ENCODE measurements around the gene GZMM. TPM values are rescaled to one million over a fixed set of nuclear protein-coding genes. Genes with fewer than 3 reads are reported as not detected.
A peak's percentile ranks its signal among the peaks of the same experiment; 100 is the strongest.

The GZMM gene
- polyA plus RNA-seq, 3 donors = 0.32 to 1.4 (median 0.48) TPM

DNA sequence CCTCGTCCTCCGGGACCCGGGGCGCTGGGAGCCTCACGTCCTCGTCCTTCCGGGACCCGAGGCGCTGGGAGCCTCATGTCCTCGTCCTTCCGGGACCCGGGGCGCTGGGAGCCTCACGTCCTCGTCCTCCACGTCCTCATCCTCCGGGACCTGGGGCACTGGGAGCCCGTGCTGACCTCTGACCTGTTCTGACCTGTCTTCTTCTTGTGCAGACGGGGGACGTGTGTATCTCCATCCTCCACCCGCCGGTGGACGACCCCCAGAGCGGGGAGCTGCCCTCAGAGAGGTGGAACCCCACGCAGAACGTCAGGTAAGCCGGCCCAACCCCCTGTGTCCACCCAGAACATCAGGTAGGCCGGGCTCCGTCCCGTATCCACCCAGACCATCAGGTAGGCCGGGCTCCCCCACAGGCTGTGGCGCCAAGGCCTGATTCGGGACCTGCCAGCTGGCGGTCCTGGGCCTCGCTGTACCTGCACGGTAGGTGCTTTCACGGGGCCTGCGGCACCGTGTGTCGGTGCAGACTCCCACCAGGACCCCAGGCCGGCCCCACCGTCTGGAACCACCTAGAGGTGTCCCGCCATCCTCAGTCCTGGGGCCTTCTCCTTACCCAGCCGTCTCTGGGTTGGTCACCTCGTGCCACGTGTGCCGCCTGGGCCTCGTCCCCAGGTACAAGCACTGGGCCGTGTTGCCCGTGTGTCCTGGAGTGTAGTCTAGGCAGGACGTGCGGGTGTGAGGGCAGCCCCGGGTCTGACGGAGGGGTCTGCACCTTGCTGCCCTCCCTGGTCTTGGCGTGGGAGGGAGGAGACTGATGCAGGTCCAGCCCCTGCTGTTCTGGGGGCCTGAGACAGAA is 7.6 kb upstream of the GZMM start:
- Mint-ChIP-seq H3K4me1 (peaks cover 15% of the 10 kb centered on the region), H3K27me3 (ENCODE audit: low read depth in 3 of 3) (no peaks in the 10 kb centered on the region), H3K4me3 (peak overlapping the region in 1 of 2 donors; percentile 37), H3K36me3 (peaks cover 24 to 44% of the 10 kb centered on the region in 2 donors), H3K27ac (peak overlapping the region in 1 of 7 donors; percentile 61), H3K9me3 (no peaks in the 10 kb centered on the region)
- Histone ChIP-seq H3K4me3 (replicated peaks in 1 of 3; ENCODE audit: low read depth in 2 of 3, low read length in 3 of 3) (no peak overlapping the region), H4K20me1 (ENCODE audit: insufficient read depth, low read length) (peaks cover 73% of the 10 kb centered on the region), H3K9ac (ENCODE audit: insufficient read depth, low read length, poor library complexity, severe bottlenecking) (no peak overlapping the region), H3K79me2 (ENCODE audit: insufficient read depth, low read length) (peaks cover 41% of the 10 kb centered on the region), H3K27ac (ENCODE audit: low read depth in 1 of 2, low read length in 2 of 2) (no peak overlapping the region), H3K9me3 (replicated peaks in 1 of 2; ENCODE audit: control insufficient read depth in 1 of 2, insufficient read depth in 1 of 2, low read length in 2 of 2) (no peaks in the 10 kb centered on the region), H3K4me2 (replicated peaks; ENCODE audit: extremely low read depth, low read length, poor library complexity, severe bottlenecking) (no peak overlapping the region), H3K27me3 (ENCODE audit: control insufficient read depth in 2 of 2, insufficient read depth in 2 of 2, low read length in 2 of 2) (no peaks in the 10 kb centered on the region), H3K36me3 (replicated peaks in 1 of 2; ENCODE audit: control insufficient read depth in 1 of 2, insufficient read depth in 2 of 2, low read length in 2 of 2) (peaks cover 42 to 50% of the 10 kb centered on the region in 2 donors), H2AFZ (ENCODE audit: insufficient read depth, low read depth, low read length, poor library complexity, severe bottlenecking) (no peak overlapping the region), H3K4me1 (ENCODE audit: control insufficient read depth in 1 of 2, insufficient read depth in 2 of 2, low read length in 2 of 2) (peaks cover 19 to 20% of the 10 kb centered on the region in 2 donors)
- no peak for DNase-seq
- intact Hi-C loops (cut with micrococcal nuclease) = loop anchor here in 1 of 2 donors (10.0 kb wide), 1 partner anchor 99 kb away; the partner anchor contains the start of genes FGF22 and POLRMT
- TF ChIP-seq, protein P1, sequence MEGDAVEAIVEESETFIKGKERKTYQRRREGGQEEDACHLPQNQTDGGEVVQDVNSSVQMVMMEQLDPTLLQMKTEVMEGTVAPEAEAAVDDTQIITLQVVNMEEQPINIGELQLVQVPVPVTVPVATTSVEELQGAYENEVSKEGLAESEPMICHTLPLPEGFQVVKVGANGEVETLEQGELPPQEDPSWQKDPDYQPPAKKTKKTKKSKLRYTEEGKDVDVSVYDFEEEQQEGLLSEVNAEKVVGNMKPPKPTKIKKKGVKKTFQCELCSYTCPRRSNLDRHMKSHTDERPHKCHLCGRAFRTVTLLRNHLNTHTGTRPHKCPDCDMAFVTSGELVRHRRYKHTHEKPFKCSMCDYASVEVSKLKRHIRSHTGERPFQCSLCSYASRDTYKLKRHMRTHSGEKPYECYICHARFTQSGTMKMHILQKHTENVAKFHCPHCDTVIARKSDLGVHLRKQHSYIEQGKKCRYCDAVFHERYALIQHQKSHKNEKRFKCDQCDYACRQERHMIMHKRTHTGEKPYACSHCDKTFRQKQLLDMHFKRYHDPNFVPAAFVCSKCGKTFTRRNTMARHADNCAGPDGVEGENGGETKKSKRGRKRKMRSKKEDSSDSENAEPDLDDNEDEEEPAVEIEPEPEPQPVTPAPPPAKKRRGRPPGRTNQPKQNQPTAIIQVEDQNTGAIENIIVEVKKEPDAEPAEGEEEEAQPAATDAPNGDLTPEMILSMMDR (IDR thresholded peaks at IDR 0.05) = no peak
- WGBS (ENCODE audit: insufficient coverage) = 95% methylated on average over 55 of the region's 55 CpGs

DNA sequence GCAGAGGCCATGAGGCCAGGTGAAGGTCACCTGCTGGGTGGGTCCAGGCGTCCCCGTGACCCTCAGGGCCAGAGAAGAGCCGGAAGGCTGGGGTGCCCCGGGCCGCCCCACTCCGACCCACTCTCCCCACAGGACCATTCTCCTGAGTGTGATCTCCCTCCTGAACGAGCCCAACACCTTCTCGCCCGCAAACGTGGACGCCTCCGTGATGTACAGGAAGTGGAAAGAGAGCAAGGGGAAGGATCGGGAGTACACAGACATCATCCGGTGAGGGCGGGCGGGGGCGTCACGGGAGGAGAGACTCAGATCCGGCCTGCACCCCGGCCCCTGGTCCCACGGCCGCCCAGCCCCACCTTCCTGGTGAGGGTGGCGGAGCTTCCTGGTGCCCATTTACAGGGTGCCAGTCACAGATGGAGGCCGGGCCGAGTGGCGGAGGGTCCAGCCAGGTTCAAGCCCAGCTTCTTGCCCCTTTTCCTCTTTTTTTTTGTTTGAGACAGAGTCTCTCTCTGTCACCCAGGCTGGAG is 6.9 kb upstream of the GZMM start:
- Mint-ChIP-seq H3K4me1 (peaks cover 15% of the 10 kb centered on the region), H3K27me3 (ENCODE audit: low read depth in 3 of 3) (no peaks in the 10 kb centered on the region), H3K27ac (no peak overlapping the region), H3K9me3 (no peaks in the 10 kb centered on the region), H3K36me3 (peaks cover 28 to 49% of the 10 kb centered on the region in 2 donors), H3K4me3 (no peak overlapping the region)
- Histone ChIP-seq H3K4me2 (replicated peaks; ENCODE audit: extremely low read depth, low read length, poor library complexity, severe bottlenecking) (no peak overlapping the region), H3K27me3 (ENCODE audit: control insufficient read depth in 2 of 2, insufficient read depth in 2 of 2, low read length in 2 of 2) (no peaks in the 10 kb centered on the region), H2AFZ (ENCODE audit: insufficient read depth, low read depth, low read length, poor library complexity, severe bottlenecking) (no peak overlapping the region), H3K36me3 (replicated peaks in 1 of 2; ENCODE audit: control insufficient read depth in 1 of 2, insufficient read depth in 2 of 2, low read length in 2 of 2) (peaks cover 46 to 57% of the 10 kb centered on the region in 2 donors), H3K79me2 (ENCODE audit: insufficient read depth, low read length) (peaks cover 38% of the 10 kb centered on the region), H3K9ac (ENCODE audit: insufficient read depth, low read length, poor library complexity, severe bottlenecking) (no peak overlapping the region), H4K20me1 (ENCODE audit: insufficient read depth, low read length) (peaks cover 72% of the 10 kb centered on the region), H3K27ac (ENCODE audit: low read depth in 1 of 2, low read length in 2 of 2) (no peak overlapping the region), H3K4me3 (replicated peaks in 1 of 3; ENCODE audit: low read depth in 2 of 3, low read length in 3 of 3) (no peak overlapping the region), H3K9me3 (replicated peaks in 1 of 2; ENCODE audit: control insufficient read depth in 1 of 2, insufficient read depth in 1 of 2, low read length in 2 of 2) (no peaks in the 10 kb centered on the region), H3K4me1 (ENCODE audit: control insufficient read depth in 1 of 2, insufficient read depth in 2 of 2, low read length in 2 of 2) (peaks cover 19 to 20% of the 10 kb centered on the region in 2 donors)
- no peak for DNase-seq
- 95% methylated on average over 17 of the region's 26 CpGs for WGBS (ENCODE audit: insufficient coverage)
- TF ChIP-seq, protein P1 (IDR thresholded peaks at IDR 0.05) = no peak
- intact Hi-C loops (cut with micrococcal nuclease) = loop anchor here in 1 of 2 donors (10.0 kb wide), 1 partner anchor 98 kb away; the partner anchor contains the start of genes FGF22 and POLRMT
